K562 (cell line): ENCODE results near the gene VPS26A. TPM values are rescaled to one million over a fixed set of nuclear protein-coding genes. Genes with fewer than 3 reads are reported as not detected.

Source experiments
- ARID2 ChIP-seq: fragments of 450-650 bp; IDR thresholded peaks from 2 replicates; pipeline ENCODE4 v1.6.1; 2017; ENCODE audit warnings: antibody characterized with exemption, mild to moderate bottlenecking
- CUX1 ChIP-seq: fragments of 200-800 bp; sonication (Bioruptor generic); IDR thresholded peaks from 2 replicates; pipeline ENCODE4 v1.6.1; 2016; ENCODE audit warnings: missing genetic modification characterization, missing compliant biosample characterization
- ETV1 ChIP-seq: fragments of 450-650 bp; conservative IDR thresholded peaks from 2 replicates; pipeline ENCODE4 v1.6.1; 2016; ENCODE audit warnings: missing genetic modification characterization, control low read depth, low read depth, missing compliant biosample characterization
- FOXK2 ChIP-seq, 2 experiments: fragments of 450-650 bp; IDR thresholded peaks in 1 of 2; conservative IDR thresholded peaks in 1 of 2; 2 replicates each; pipeline ENCODE4 v1.6.1; 2016; ENCODE audit warnings: low read depth in 2 of 2, mild to moderate bottlenecking in 1 of 2
- GABPA ChIP-seq: fragments of 200-800 bp; sonication (Bioruptor generic); conservative IDR thresholded peaks from 2 replicates; pipeline ENCODE4 v1.6.1; 2016; ENCODE audit warnings: low read depth, missing genetic modification characterization, missing compliant biosample characterization
- HMBOX1 ChIP-seq: sonication (generic); IDR thresholded peaks from 2 replicates; pipeline ENCODE4 v1.6.1; 2016
- KAT2B ChIP-seq: IDR thresholded peaks from one replicate; pipeline ENCODE4 v1.6.1; 2012; ENCODE audit warnings: low read depth, mild to moderate bottlenecking, control low read depth, inconsistent platforms, low read length, moderate library complexity
- NR2C1 ChIP-seq, 2 experiments: fragments of 450-650 bp; IDR thresholded peaks; 2 replicates each; pipeline ENCODE4 v1.6.1; 2017; ENCODE audit warnings: mild to moderate bottlenecking in 2 of 2, antibody characterized with exemption in 1 of 2, inconsistent platforms in 1 of 2, missing compliant biosample characterization in 1 of 2, missing genetic modification characterization in 1 of 2
- PHF8 ChIP-seq: fragments of 200-600 bp; sonication (generic); IDR thresholded peaks from 2 replicates; pipeline ENCODE4 v1.6.1; 2012; ENCODE audit warnings: mixed run types, mild to moderate bottlenecking, inconsistent platforms, low read length, moderate library complexity, borderline replicate concordance
- PRPF4 ChIP-seq: fragments of 200-400 bp; formaldehyde crosslinking; IDR thresholded peaks from one replicate; pipeline ENCODE4 v1.6.1; 2017; ENCODE audit warnings: low read length, low read depth, mild to moderate bottlenecking; ENCODE audit not compliant: insufficient read depth, poor library complexity, severe bottlenecking
- ZNF431 ChIP-seq: sonication (generic); formaldehyde crosslinking; IDR thresholded peaks from 2 replicates; pipeline ENCODE4 v1.8.0; 2022; ENCODE audit warnings: mild to moderate bottlenecking, missing genetic modification reagents
- ZNF444 ChIP-seq: fragments of 250-450 bp; sonication (Bioruptor Pico); IDR thresholded peaks from 2 replicates; pipeline ENCODE4 v1.4.0; 2020; ENCODE audit warnings: mild to moderate bottlenecking, moderate library complexity
- polyA plus RNA-seq, 8 experiments: library from polyadenylated mRNA; depleted of rRNA in 4 of 8; stranded (reverse) in 5 of 8; unstranded in 3 of 8; fragments of >200 nt; fragmentation: Nextera tagmentation in 2 of 8; fragmentation: Illumina TruSeq in 1 of 8; extraction: Ambion mirVana in 2 of 8; extraction: Trizol in 1 of 8; gene quantifications; 2 replicates each; pipeline versions ENCODE4 v1.2.1 to v1.2.3, GENCODE V29; 2011 to 2014; ENCODE audit warnings: inconsistent platforms in 1 of 8, missing spikeins in 1 of 8
- total RNA-seq, 7 experiments: library from RNA; depleted of rRNA in 6 of 7; stranded (reverse); fragments of >200 nt in 6 of 7; fragmentation: Illumina TruSeq in 2 of 7; extraction: Trizol in 2 of 7; gene quantifications; 2 replicates each; pipeline versions ENCODE4 v1.2.1 to v1.2.3, GENCODE V29; 2011 to 2021; ENCODE audit warnings: low replicate concordance in 1 of 7
- TF ChIP-seq, protein P1 (sequence below): conservative IDR thresholded peaks from 2 replicates; pipeline ENCODE4 v1.6.1; 2011; ENCODE audit warnings: low read depth, mild to moderate bottlenecking, low read length; ENCODE audit not compliant: control insufficient read depth
- TF ChIP-seq, protein P2 (sequence below), 3 experiments: fragments of 200-800 bp in 1 of 3; fragments of 250-450 bp in 1 of 3; fragments of 450-650 bp in 1 of 3; sonication (Bioruptor Pico) in 1 of 3; sonication (Bioruptor generic) in 1 of 3; formaldehyde crosslinking in 1 of 3; IDR thresholded peaks; 2 replicates each; pipeline versions ENCODE4 v1.6.1 to v1.8.0; 2016 to 2022; ENCODE audit warnings: mild to moderate bottlenecking in 2 of 3, missing genetic modification characterization in 2 of 3, missing compliant biosample characterization in 1 of 3, moderate library complexity in 1 of 3

The VPS26A gene
- total and polyA plus RNA-seq, 9 of the 15 experiments (the other 6 are each of a cell fraction or from before 2014, with no cell fraction given) = 47.1 to 137 (median 69.3) TPM

DNA sequence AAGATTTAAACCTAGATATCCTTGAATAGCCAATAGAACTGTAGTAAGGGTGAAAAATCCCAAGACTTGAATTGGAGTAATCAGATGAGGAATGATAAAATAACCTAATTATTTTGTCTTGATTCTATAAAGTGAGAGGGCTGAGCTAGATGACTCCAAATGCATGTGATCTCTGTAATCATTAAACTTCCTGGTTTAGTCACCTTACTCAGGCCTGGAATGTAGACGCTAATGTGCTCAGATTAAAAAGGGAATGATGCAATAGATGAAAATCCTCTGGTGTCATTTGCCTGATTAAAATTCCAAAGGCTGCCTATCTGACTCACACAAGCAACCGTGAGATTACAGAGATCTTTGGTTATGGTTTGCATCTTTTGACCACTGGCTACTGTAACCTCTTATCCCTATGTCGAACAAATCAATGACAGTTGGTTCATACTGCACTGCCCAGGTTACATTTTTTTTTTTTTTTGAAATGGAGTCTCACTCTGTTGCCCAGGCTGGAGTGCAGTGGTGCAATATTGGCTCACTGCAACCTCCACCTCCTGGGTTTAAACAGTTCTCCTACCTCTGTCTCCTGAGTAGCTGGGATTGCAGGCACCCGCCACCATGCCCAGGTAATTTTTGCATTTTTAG is 93.3 kb downstream of the VPS26A start (continued):
- TF ChIP-seq KAT2B (no peak), PRPF4 (no peak), CUX1 (CRISPR knock-in tag) (no peak), ARID2 (no peak), ZNF444 (no peak), ZNF431 (CRISPR knock-in tag) (no peak), PHF8 (no peak), NR2C1 (IDR thresholded peaks at IDR 0.05) (no peak), NR2C1 (tag; IDR thresholded peaks at IDR 0.05) (peak; percentile 10; the same call in 1 of the 2 replicates), ETV1 (tag) (0 out of 2 replicates have a peak, but pooled peaks have one; percentile 48), FOXK2 (conservative IDR thresholded peaks at IDR 0.05 in 1 of 2, IDR thresholded peaks at IDR 0.05 in 1 of 2; ENCODE audit: low read depth in 2 of 2) (0 out of 4 replicates have a peak, but pooled peaks of 1 of the 2 experiments have one; percentile 34), GABPA (tag) (no peak), HMBOX1 (peak; percentile 62)
- TF ChIP-seq, protein P1, sequence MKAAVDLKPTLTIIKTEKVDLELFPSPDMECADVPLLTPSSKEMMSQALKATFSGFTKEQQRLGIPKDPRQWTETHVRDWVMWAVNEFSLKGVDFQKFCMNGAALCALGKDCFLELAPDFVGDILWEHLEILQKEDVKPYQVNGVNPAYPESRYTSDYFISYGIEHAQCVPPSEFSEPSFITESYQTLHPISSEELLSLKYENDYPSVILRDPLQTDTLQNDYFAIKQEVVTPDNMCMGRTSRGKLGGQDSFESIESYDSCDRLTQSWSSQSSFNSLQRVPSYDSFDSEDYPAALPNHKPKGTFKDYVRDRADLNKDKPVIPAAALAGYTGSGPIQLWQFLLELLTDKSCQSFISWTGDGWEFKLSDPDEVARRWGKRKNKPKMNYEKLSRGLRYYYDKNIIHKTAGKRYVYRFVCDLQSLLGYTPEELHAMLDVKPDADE = no peak
- TF ChIP-seq, protein P2, sequence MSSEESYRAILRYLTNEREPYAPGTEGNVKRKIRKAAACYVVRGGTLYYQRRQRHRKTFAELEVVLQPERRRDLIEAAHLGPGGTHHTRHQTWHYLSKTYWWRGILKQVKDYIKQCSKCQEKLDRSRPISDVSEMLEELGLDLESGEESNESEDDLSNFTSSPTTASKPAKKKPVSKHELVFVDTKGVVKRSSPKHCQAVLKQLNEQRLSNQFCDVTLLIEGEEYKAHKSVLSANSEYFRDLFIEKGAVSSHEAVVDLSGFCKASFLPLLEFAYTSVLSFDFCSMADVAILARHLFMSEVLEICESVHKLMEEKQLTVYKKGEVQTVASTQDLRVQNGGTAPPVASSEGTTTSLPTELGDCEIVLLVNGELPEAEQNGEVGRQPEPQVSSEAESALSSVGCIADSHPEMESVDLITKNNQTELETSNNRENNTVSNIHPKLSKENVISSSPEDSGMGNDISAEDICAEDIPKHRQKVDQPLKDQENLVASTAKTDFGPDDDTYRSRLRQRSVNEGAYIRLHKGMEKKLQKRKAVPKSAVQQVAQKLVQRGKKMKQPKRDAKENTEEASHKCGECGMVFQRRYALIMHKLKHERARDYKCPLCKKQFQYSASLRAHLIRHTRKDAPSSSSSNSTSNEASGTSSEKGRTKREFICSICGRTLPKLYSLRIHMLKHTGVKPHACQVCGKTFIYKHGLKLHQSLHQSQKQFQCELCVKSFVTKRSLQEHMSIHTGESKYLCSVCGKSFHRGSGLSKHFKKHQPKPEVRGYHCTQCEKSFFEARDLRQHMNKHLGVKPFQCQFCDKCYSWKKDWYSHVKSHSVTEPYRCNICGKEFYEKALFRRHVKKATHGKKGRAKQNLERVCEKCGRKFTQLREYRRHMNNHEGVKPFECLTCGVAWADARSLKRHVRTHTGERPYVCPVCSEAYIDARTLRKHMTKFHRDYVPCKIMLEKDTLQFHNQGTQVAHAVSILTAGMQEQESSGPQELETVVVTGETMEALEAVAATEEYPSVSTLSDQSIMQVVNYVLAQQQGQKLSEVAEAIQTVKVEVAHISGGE (CRISPR knock-in tag; IDR thresholded peaks at IDR 0.05) = no peak; a peak in 1 of 6 replicates
